H1 (cell line): ENCODE results near the gene MS4A7. TPM values are rescaled to one million over a fixed set of nuclear protein-coding genes. Genes with fewer than 3 reads are reported as not detected.

Experiments used
- BCL11A ChIP-seq, 2 experiments: IDR thresholded peaks; one replicate each; pipeline ENCODE4 v1.6.1; 2011; ENCODE audit warnings: low read depth in 2 of 2, low read length in 2 of 2, mild to moderate bottlenecking in 2 of 2
- JUN ChIP-seq: IDR thresholded peaks from 2 replicates; pipeline ENCODE4 v1.6.1; 2011; ENCODE audit warnings: low read depth, mild to moderate bottlenecking, improper control_type of control experiment, low read length
- POLR2A ChIP-seq, 2 experiments: IDR thresholded peaks; 1 replicate in 1 of 2; 2 replicates in 1 of 2; pipeline ENCODE4 v1.6.1; 2011; ENCODE audit warnings: low read depth in 2 of 2, low read length in 2 of 2, mild to moderate bottlenecking in 2 of 2; ENCODE audit errors: control extremely low read depth in 1 of 2
- SIN3A ChIP-seq, 2 experiments: IDR thresholded peaks in 1 of 2; conservative IDR thresholded peaks in 1 of 2; 2 replicates each; pipeline ENCODE4 v1.6.1; 2011 to 2012; ENCODE audit warnings: low read length in 2 of 2, improper control_type of control experiment in 1 of 2, low read depth in 1 of 2, mild to moderate bottlenecking in 1 of 2
- YY1 ChIP-seq: IDR thresholded peaks from 2 replicates; pipeline ENCODE4 v1.6.1; 2011; ENCODE audit warnings: low read depth, mild to moderate bottlenecking, low read length
- polyA plus RNA-seq, 7 experiments: library from polyadenylated mRNA; depleted of rRNA in 3 of 7; stranded (reverse) in 5 of 7; unstranded in 2 of 7; fragments of >200 nt in 5 of 7; fragments of 200-250 nt in 2 of 7; gene quantifications; 1 replicate in 5 of 7; 2 replicates in 1 of 7; 4 replicates in 1 of 7; pipeline versions ENCODE4 v1.2.1 to v1.2.3, GENCODE V29; 2011 to 2013; ENCODE audit warnings: missing spikeins in 2 of 7, mixed read lengths in 2 of 7
- total RNA-seq: library from RNA; stranded (reverse); fragmentation: NEBNext Ultra II Directional; extraction: Animal tissue kit (Norgen Biotek cat#: 25700); gene quantifications from 2 replicates; pipeline ENCODE4 v1.2.1, GENCODE V29; 2021

The MS4A7 gene
- total and polyA plus RNA-seq, 2 of the 8 experiments (the other 6 are each of a cell fraction or from before 2014, with no cell fraction given) = not detected

DNA sequence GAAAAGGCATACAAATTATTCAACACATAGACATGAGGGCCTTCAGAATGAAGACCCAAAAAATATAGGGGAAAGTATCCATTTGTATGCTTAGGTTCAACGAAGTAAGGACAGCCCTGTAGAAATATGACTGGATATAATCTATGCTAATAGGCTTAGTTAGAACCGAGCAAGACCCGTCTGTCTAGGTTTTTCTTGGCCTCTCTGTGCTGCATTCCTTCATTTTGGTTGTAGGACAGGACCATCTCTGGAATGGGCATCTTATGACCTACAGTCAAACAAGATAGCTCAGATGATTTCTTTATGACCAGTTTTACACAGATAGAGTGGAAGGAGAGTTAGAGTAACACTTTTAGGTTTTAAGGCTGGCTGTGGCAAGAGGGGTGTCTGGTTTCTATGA is 5.6 kb upstream of the MS4A7 start (continued):
- TF ChIP-seq YY1 (no peak), SIN3A (conservative IDR thresholded peaks at IDR 0.05 in 1 of 2, IDR thresholded peaks at IDR 0.05 in 1 of 2; ENCODE audit: low read depth in 1 of 2, low read length in 2 of 2) (no peak), POLR2A (IDR thresholded peaks at IDR 0.05; ENCODE audit: control extremely low read depth in 1 of 2, low read depth in 2 of 2, low read length in 2 of 2) (no peak), BCL11A (IDR thresholded peaks at IDR 0.05; ENCODE audit: low read depth in 2 of 2, low read length in 2 of 2) (no peak), JUN (no peak)
